ENCODE data around the gene AGO3. TPM values are rescaled to one million over a fixed set of nuclear protein-coding genes. Genes with fewer than 3 reads are reported as not detected.
A peak's percentile ranks its signal among the peaks of the same experiment; 100 is the strongest.

AGO3 gene
- total and polyA plus RNA-seq, 2 of the 13 experiments (the other 11 are each of a cell fraction or from before 2014, with no cell fraction given) = 21.2 to 27.1 TPM

DNA sequence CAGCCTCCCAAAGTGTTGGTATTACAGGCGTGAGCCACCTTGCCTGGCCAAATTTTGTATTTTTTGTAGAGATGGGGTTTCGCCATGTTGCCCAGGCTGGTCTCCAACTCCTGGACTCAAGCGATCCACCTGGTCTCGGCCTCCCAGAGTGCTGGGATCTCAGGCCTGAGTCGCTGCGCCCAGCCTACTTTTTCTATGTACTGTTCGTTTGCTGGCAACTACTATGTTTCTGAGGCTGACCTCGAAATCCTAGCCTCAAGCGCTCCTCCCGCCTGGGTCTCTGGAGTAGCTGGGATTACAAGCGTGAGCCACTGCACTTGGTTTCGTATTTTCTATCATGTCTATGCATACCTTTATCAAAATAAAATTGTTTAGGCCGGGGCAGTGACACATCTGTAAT is 152.3 kb downstream of the AGO3 start (continued):
- TF ChIP-seq, protein P1, sequence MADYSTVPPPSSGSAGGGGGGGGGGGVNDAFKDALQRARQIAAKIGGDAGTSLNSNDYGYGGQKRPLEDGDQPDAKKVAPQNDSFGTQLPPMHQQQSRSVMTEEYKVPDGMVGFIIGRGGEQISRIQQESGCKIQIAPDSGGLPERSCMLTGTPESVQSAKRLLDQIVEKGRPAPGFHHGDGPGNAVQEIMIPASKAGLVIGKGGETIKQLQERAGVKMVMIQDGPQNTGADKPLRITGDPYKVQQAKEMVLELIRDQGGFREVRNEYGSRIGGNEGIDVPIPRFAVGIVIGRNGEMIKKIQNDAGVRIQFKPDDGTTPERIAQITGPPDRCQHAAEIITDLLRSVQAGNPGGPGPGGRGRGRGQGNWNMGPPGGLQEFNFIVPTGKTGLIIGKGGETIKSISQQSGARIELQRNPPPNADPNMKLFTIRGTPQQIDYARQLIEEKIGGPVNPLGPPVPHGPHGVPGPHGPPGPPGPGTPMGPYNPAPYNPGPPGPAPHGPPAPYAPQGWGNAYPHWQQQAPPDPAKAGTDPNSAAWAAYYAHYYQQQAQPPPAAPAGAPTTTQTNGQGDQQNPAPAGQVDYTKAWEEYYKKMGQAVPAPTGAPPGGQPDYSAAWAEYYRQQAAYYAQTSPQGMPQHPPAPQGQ (CRISPR knock-in tag; IDR thresholded peaks at IDR 0.05; ENCODE audit: borderline replicate concordance) = no peak
- no peak for TF ChIP-seq ZNF672 (CRISPR knock-in tag; IDR thresholded peaks at IDR 0.05)
- no peak for TF ChIP-seq PAX8 (CRISPR knock-in tag; IDR thresholded peaks at IDR 0.05; ENCODE audit: borderline replicate concordance)
- TF ChIP-seq SMAD9 (CRISPR knock-in tag; IDR thresholded peaks at IDR 0.05) = no peak
- TF ChIP-seq SIX4 (CRISPR knock-in tag; IDR thresholded peaks at IDR 0.05) = no peak
- no peak for TF ChIP-seq ELF4 (CRISPR knock-in tag; IDR thresholded peaks at IDR 0.05; ENCODE audit: borderline replicate concordance)
- TF ChIP-seq ZNF34 (CRISPR knock-in tag; IDR thresholded peaks at IDR 0.05; ENCODE audit: borderline replicate concordance) = no peak

DNA sequence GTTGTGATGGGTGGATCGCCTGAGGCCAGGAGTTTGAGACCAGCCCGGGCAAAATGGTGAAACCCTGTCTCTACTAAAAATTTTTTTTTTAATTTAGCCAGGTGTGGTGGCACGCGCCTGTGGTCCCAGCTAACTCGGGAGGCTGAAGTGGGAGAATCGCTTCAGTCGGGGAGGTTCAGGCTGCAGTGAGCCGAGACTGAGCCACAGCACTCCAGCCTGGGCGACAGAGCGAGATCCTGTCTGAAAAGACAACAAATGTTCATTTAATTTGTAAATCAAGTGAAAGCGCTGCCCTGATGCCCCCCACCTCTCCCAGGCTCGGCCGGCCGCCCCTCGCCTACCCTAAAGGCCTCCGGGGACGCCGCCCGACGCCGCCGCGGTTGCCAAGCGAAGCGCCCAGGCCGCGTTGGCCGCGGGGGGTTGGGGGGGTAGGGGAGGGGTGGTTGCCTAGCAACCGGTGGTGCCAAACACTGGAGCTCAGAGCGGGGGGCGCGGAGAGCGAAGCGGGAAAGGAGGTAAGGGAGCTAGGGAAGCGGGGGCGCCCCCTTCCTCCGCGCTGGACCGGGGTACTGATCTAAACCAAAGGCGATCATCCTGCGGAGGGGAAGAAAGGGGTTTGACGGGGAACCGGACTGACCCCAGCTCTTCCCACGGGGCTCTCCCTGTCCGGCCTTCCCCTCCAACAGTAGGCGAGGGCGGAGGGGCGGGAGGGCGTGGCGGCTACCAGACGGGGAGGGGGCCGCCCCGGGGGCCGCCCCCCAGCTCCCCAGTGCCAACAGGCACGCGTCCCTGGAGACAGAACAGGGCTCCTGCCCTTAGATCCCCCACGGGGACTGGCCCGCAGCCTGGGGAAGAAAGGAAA is 153.0 kb downstream of the AGO3 start, which contains the start of gene TEKT2:
TEKT2 (plus strand) TSS at position 460 of the 862 bp plus-strand sequence. CDS start 828 bp downstream, outside the sequence.
- FAIRE-seq (no peak), DNase-seq (ENCODE audit: low spot score) (no peak), ATAC-seq (no peak)
- H3K9me3 ChIP-seq (ENCODE audit: low read length) = no peaks in the 10 kb centered on the region
- H3K4me2 ChIP-seq (ENCODE audit: low read depth, low read length) = peak within 1 kb of the TSS; percentile 64
- no peaks in the 10 kb centered on the region for H3K36me3 ChIP-seq (replicated peaks in 1 of 2; ENCODE audit: control insufficient read depth in 1 of 2, insufficient read depth in 2 of 2, low read length in 2 of 2)
- WGBS (ENCODE audit: low lambda C conversion rate) = 48% methylated on average over 59 of the region's 59 CpGs
- ChIA-PET CTCF (ENCODE audit: low intra/inter-chr PET ratio, low total read pairs) (no interaction called here), POLR2A (no interaction called here)
- peaks cover 0 to 2% of the 10 kb centered on the region in 2 experiments; a peak in 1 of 5 replicates for H3K27me3 ChIP-seq (ENCODE audit: control insufficient read depth in 1 of 2, insufficient read depth in 2 of 2, low read length in 2 of 2)
- peaks cover 16% of the 10 kb centered on the region; the same call in 1 of the 2 replicates for H3K4me1 ChIP-seq (ENCODE audit: insufficient read depth, low read length)
- no TSS peak for BruUV-seq (replicated peaks)
- H4K20me1 ChIP-seq (ENCODE audit: insufficient read depth, low read length) = no peaks in the 10 kb centered on the region
- peak within 1 kb of the TSS; percentile 53; the same call in 1 of the 2 replicates for H3K9ac ChIP-seq (ENCODE audit: insufficient read depth, low read depth, low read length)
- H3K4me3 ChIP-seq (replicated peaks in 1 of 3; ENCODE audit: insufficient read depth in 1 of 3, low read depth in 2 of 3, low read length in 3 of 3) = peak within 1 kb of the TSS; percentile 50 to 65 (median 52); a peak in 4 of 6 replicates
- H3K79me2 ChIP-seq (ENCODE audit: insufficient read depth, low read length) = no peaks in the 10 kb centered on the region
- intact Hi-C loops (cut with micrococcal nuclease; ENCODE audit: unreplicated experiment) (no loop called here), in situ Hi-C loops (cut with HindIII; ENCODE audit: extremely low pct_ligation_motif_present, low pct_unique_long_range_greater_than_20kb) (no loop called here)
- H3K27ac ChIP-seq (ENCODE audit: extremely low read length, insufficient read depth, low read length) = no peak within 1 kb of the TSS
- peak within 1 kb of the TSS; percentile 58 for H2AFZ ChIP-seq (ENCODE audit: low read length)
- TF ChIP-seq FOXA1 (IDR thresholded peaks at IDR 0.05) (no peak), FOXA1 (CRISPR knock-in tag; IDR thresholded peaks at IDR 0.05) (no peak), RFX3 (CRISPR knock-in tag; IDR thresholded peaks at IDR 0.05) (peak; percentile 63), ZNF777 (CRISPR knock-in tag; IDR thresholded peaks at IDR 0.05) (peak; percentile 60), RFX1 (IDR thresholded peaks at IDR 0.05) (peak; percentile 39), SAP130 (CRISPR knock-in tag; IDR thresholded peaks at IDR 0.05; ENCODE audit: low read depth) (peak; percentile 17), GABPB1 (CRISPR knock-in tag; IDR thresholded peaks at IDR 0.05) (peak; percentile 21; the same call in 1 of the 2 replicates), ZNF790 (CRISPR knock-in tag; IDR thresholded peaks at IDR 0.05; ENCODE audit: borderline replicate concordance) (no peak)
- TF ChIP-seq, protein P2, sequence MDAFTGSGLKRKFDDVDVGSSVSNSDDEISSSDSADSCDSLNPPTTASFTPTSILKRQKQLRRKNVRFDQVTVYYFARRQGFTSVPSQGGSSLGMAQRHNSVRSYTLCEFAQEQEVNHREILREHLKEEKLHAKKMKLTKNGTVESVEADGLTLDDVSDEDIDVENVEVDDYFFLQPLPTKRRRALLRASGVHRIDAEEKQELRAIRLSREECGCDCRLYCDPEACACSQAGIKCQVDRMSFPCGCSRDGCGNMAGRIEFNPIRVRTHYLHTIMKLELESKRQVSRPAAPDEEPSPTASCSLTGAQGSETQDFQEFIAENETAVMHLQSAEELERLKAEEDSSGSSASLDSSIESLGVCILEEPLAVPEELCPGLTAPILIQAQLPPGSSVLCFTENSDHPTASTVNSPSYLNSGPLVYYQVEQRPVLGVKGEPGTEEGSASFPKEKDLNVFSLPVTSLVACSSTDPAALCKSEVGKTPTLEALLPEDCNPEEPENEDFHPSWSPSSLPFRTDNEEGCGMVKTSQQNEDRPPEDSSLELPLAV (CRISPR knock-in tag; conservative IDR thresholded peaks at IDR 0.05; ENCODE audit: low read depth) = no peak
- TF ChIP-seq, protein P3, sequence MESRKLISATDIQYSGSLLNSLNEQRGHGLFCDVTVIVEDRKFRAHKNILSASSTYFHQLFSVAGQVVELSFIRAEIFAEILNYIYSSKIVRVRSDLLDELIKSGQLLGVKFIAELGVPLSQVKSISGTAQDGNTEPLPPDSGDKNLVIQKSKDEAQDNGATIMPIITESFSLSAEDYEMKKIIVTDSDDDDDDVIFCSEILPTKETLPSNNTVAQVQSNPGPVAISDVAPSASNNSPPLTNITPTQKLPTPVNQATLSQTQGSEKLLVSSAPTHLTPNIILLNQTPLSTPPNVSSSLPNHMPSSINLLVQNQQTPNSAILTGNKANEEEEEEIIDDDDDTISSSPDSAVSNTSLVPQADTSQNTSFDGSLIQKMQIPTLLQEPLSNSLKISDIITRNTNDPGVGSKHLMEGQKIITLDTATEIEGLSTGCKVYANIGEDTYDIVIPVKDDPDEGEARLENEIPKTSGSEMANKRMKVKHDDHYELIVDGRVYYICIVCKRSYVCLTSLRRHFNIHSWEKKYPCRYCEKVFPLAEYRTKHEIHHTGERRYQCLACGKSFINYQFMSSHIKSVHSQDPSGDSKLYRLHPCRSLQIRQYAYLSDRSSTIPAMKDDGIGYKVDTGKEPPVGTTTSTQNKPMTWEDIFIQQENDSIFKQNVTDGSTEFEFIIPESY (CRISPR knock-in tag; IDR thresholded peaks at IDR 0.05) = no peak
